ENCODE measurements around the gene FCRL6. TPM values are rescaled to one million over a fixed set of nuclear protein-coding genes. Genes with fewer than 3 reads are reported as not detected.

Gene FCRL6
- total and polyA plus RNA-seq, 2 donors = 0.33 to 0.57 TPM

GRCh38 chr1:159791031-159791430, 11.1 kb upstream of the FCRL6 start:
- no peaks in the 10 kb centered on the region for H3K4me1 ChIP-seq (ENCODE audit: control insufficient read depth in 2 of 2, insufficient read depth in 2 of 2, low read length in 2 of 2)
- no peaks in the 10 kb centered on the region for H3K36me3 ChIP-seq (ENCODE audit: control insufficient read depth in 2 of 2, insufficient read depth in 2 of 2, low read length in 1 of 2)
- WGBS = 67% methylated on average over 3 of the region's 3 CpGs
- H3K9me3 ChIP-seq (ENCODE audit: control insufficient read depth in 2 of 2, insufficient read depth in 1 of 2, low read length in 1 of 2) = no peaks in the 10 kb centered on the region
- no peak overlapping the region for H3K4me3 ChIP-seq (ENCODE audit: low read length in 2 of 2)
- H3K27ac ChIP-seq (ENCODE audit: low read depth in 1 of 2, low read length in 1 of 2) = no peak overlapping the region
- H3K27me3 ChIP-seq (ENCODE audit: control insufficient read depth in 2 of 2, insufficient read depth in 1 of 2, low read length in 1 of 2) = peaks cover 2 to 33% of the 10 kb centered on the region in 2 donors
- no peak for DNase-seq (ENCODE audit: low read depth in 6 of 9, low spot score in 9 of 9)

GRCh38 chr1:159791461-159791860, 10.7 kb upstream of the FCRL6 start:
- Histone ChIP-seq H3K4me3 (ENCODE audit: low read length in 2 of 2) (no peak overlapping the region), H3K9me3 (ENCODE audit: control insufficient read depth in 2 of 2, insufficient read depth in 1 of 2, low read length in 1 of 2) (no peaks in the 10 kb centered on the region), H3K36me3 (ENCODE audit: control insufficient read depth in 2 of 2, insufficient read depth in 2 of 2, low read length in 1 of 2) (no peaks in the 10 kb centered on the region), H3K4me1 (ENCODE audit: control insufficient read depth in 2 of 2, insufficient read depth in 2 of 2, low read length in 2 of 2) (no peaks in the 10 kb centered on the region), H3K27ac (ENCODE audit: low read depth in 1 of 2, low read length in 1 of 2) (no peak overlapping the region), H3K27me3 (ENCODE audit: control insufficient read depth in 2 of 2, insufficient read depth in 1 of 2, low read length in 1 of 2) (peaks cover 2 to 33% of the 10 kb centered on the region in 2 donors)
- DNase-seq (ENCODE audit: low read depth in 6 of 9, low spot score in 9 of 9) = no peak
- WGBS = 47% methylated on average over 3 of the region's 3 CpGs

- 90% methylated on average over 5 of the region's 5 CpGs for WGBS
- DNase-seq (ENCODE audit: low read depth in 6 of 9, low spot score in 9 of 9) = no peak
- Histone ChIP-seq H3K4me1 (ENCODE audit: control insufficient read depth in 2 of 2, insufficient read depth in 2 of 2, low read length in 2 of 2) (peaks cover 13 to 14% of the 10 kb centered on the region in 2 donors), H3K27me3 (ENCODE audit: control insufficient read depth in 2 of 2, insufficient read depth in 1 of 2, low read length in 1 of 2) (peaks cover 2 to 39% of the 10 kb centered on the region in 2 donors), H3K9me3 (ENCODE audit: control insufficient read depth in 2 of 2, insufficient read depth in 1 of 2, low read length in 1 of 2) (no peaks in the 10 kb centered on the region), H3K36me3 (ENCODE audit: control insufficient read depth in 2 of 2, insufficient read depth in 2 of 2, low read length in 1 of 2) (no peaks in the 10 kb centered on the region), H3K4me3 (ENCODE audit: low read length in 2 of 2) (no peak overlapping the region), H3K27ac (ENCODE audit: low read depth in 1 of 2, low read length in 1 of 2) (no peak overlapping the region)
Measured at GRCh38 chr1:159795534-159795933, 6.6 kb upstream of the FCRL6 start.

GRCh38 chr1:159798893-159799292, 3.3 kb upstream of the FCRL6 start:
- 8% methylated on average over 2 of the region's 2 CpGs for WGBS
- Histone ChIP-seq H3K4me3 (ENCODE audit: low read length in 2 of 2) (no peak overlapping the region), H3K27ac (ENCODE audit: low read depth in 1 of 2, low read length in 1 of 2) (no peak overlapping the region), H3K4me1 (ENCODE audit: control insufficient read depth in 2 of 2, insufficient read depth in 2 of 2, low read length in 2 of 2) (peaks cover 14 to 16% of the 10 kb centered on the region in 2 donors), H3K27me3 (ENCODE audit: control insufficient read depth in 2 of 2, insufficient read depth in 1 of 2, low read length in 1 of 2) (peaks cover 0 to 25% of the 10 kb centered on the region in 2 donors), H3K36me3 (ENCODE audit: control insufficient read depth in 2 of 2, insufficient read depth in 2 of 2, low read length in 1 of 2) (no peaks in the 10 kb centered on the region), H3K9me3 (ENCODE audit: control insufficient read depth in 2 of 2, insufficient read depth in 1 of 2, low read length in 1 of 2) (no peaks in the 10 kb centered on the region)
- DNase-seq (ENCODE audit: low read depth in 6 of 9, low spot score in 9 of 9) = peak in 8 of 9 donors; percentile 20 to 57 (median 33)

GRCh38 chr1:159799446-159799985, 2.6 kb upstream of the FCRL6 start:
- 97% methylated on average over 4 of the region's 4 CpGs for WGBS
- DNase-seq (ENCODE audit: low read depth in 6 of 9, low spot score in 9 of 9) = no peak
- Histone ChIP-seq H3K9me3 (ENCODE audit: control insufficient read depth in 2 of 2, insufficient read depth in 1 of 2, low read length in 1 of 2) (no peaks in the 10 kb centered on the region), H3K36me3 (ENCODE audit: control insufficient read depth in 2 of 2, insufficient read depth in 2 of 2, low read length in 1 of 2) (no peaks in the 10 kb centered on the region), H3K4me1 (ENCODE audit: control insufficient read depth in 2 of 2, insufficient read depth in 2 of 2, low read length in 2 of 2) (peaks cover 14 to 16% of the 10 kb centered on the region in 2 donors), H3K27ac (ENCODE audit: low read depth in 1 of 2, low read length in 1 of 2) (no peak overlapping the region), H3K27me3 (ENCODE audit: control insufficient read depth in 2 of 2, insufficient read depth in 1 of 2, low read length in 1 of 2) (peaks cover 0 to 21% of the 10 kb centered on the region in 2 donors), H3K4me3 (ENCODE audit: low read length in 2 of 2) (no peak overlapping the region)

- no peak overlapping the region for H3K4me3 ChIP-seq (ENCODE audit: low read length in 2 of 2)
- peak in 6 of 9 donors; percentile 21 to 70 (median 31) for DNase-seq (ENCODE audit: low read depth in 6 of 9, low spot score in 9 of 9)
Measured at GRCh38 chr1:159800177-159800930, 1.8 kb upstream of the FCRL6 start.

GRCh38 chr1:159803956-159804689, 2.0 kb downstream of the FCRL6 start:
- no peaks in the 10 kb centered on the region for H3K9me3 ChIP-seq (ENCODE audit: control insufficient read depth in 2 of 2, insufficient read depth in 1 of 2, low read length in 1 of 2)
- H3K4me3 ChIP-seq (ENCODE audit: low read length in 2 of 2) = no peak overlapping the region
- WGBS = 86% methylated on average over 7 of the region's 7 CpGs
- H3K4me1 ChIP-seq (ENCODE audit: control insufficient read depth in 2 of 2, insufficient read depth in 2 of 2, low read length in 2 of 2) = peaks cover 10 to 14% of the 10 kb centered on the region in 2 donors
- no peak overlapping the region for H3K27ac ChIP-seq (ENCODE audit: low read depth in 1 of 2, low read length in 1 of 2)
- DNase-seq (ENCODE audit: low read depth in 6 of 9, low spot score in 9 of 9) = no peak
- H3K27me3 ChIP-seq (ENCODE audit: control insufficient read depth in 2 of 2, insufficient read depth in 1 of 2, low read length in 1 of 2) = peaks cover 0 to 4% of the 10 kb centered on the region in 2 donors
- no peaks in the 10 kb centered on the region for H3K36me3 ChIP-seq (ENCODE audit: control insufficient read depth in 2 of 2, insufficient read depth in 2 of 2, low read length in 1 of 2)

More at GRCh38 chr1:159800177-159800930, 1.8 kb upstream of the FCRL6 start:
- WGBS = 20% methylated on average over 8 of the region's 8 CpGs
- Histone ChIP-seq H3K4me1 (ENCODE audit: control insufficient read depth in 2 of 2, insufficient read depth in 2 of 2, low read length in 2 of 2) (peaks cover 14 to 16% of the 10 kb centered on the region in 2 donors), H3K9me3 (ENCODE audit: control insufficient read depth in 2 of 2, insufficient read depth in 1 of 2, low read length in 1 of 2) (no peaks in the 10 kb centered on the region), H3K27me3 (ENCODE audit: control insufficient read depth in 2 of 2, insufficient read depth in 1 of 2, low read length in 1 of 2) (peaks cover 0 to 14% of the 10 kb centered on the region in 2 donors), H3K27ac (ENCODE audit: low read depth in 1 of 2, low read length in 1 of 2) (no peak overlapping the region), H3K36me3 (ENCODE audit: control insufficient read depth in 2 of 2, insufficient read depth in 2 of 2, low read length in 1 of 2) (no peaks in the 10 kb centered on the region)

- H3K4me3 ChIP-seq (ENCODE audit: low read length in 2 of 2) = no peak overlapping the region
- H3K27me3 ChIP-seq (ENCODE audit: control insufficient read depth in 2 of 2, insufficient read depth in 1 of 2, low read length in 1 of 2) = peaks cover 0 to 6% of the 10 kb centered on the region in 2 donors
- no peaks in the 10 kb centered on the region for H3K36me3 ChIP-seq (ENCODE audit: control insufficient read depth in 2 of 2, insufficient read depth in 2 of 2, low read length in 1 of 2)
- peaks cover 5 to 8% of the 10 kb centered on the region in 2 donors for H3K4me1 ChIP-seq (ENCODE audit: control insufficient read depth in 2 of 2, insufficient read depth in 2 of 2, low read length in 2 of 2)
- DNase-seq (ENCODE audit: low read depth in 6 of 9, low spot score in 9 of 9) = no peak
- WGBS = 72% methylated on average over 2 of the region's 2 CpGs
- H3K27ac ChIP-seq (ENCODE audit: low read depth in 1 of 2, low read length in 1 of 2) = no peak overlapping the region
- H3K9me3 ChIP-seq (ENCODE audit: control insufficient read depth in 2 of 2, insufficient read depth in 1 of 2, low read length in 1 of 2) = no peaks in the 10 kb centered on the region
Measured at GRCh38 chr1:159804924-159805323, 2.8 kb downstream of the FCRL6 start.

GRCh38 chr1:159815926-159816325, 13.8 kb downstream of the FCRL6 start:
- H3K9me3 ChIP-seq (ENCODE audit: control insufficient read depth in 2 of 2, insufficient read depth in 1 of 2, low read length in 1 of 2) = no peaks in the 10 kb centered on the region
- peaks cover 0 to 2% of the 10 kb centered on the region in 2 donors for H3K27me3 ChIP-seq (ENCODE audit: control insufficient read depth in 2 of 2, insufficient read depth in 1 of 2, low read length in 1 of 2)
- WGBS = 91% methylated on average over 8 of the region's 8 CpGs
- H3K27ac ChIP-seq (ENCODE audit: low read depth in 1 of 2, low read length in 1 of 2) = no peak overlapping the region
- no peaks in the 10 kb centered on the region for H3K4me1 ChIP-seq (ENCODE audit: control insufficient read depth in 2 of 2, insufficient read depth in 2 of 2, low read length in 2 of 2)
- no peak for DNase-seq (ENCODE audit: low read depth in 6 of 9, low spot score in 9 of 9)
- no peak overlapping the region for H3K4me3 ChIP-seq (ENCODE audit: low read length in 2 of 2)
- no peaks in the 10 kb centered on the region for H3K36me3 ChIP-seq (ENCODE audit: control insufficient read depth in 2 of 2, insufficient read depth in 2 of 2, low read length in 1 of 2)
